Measurements from ENCODE around the gene TWIST2.

The TWIST2 gene

DNA sequence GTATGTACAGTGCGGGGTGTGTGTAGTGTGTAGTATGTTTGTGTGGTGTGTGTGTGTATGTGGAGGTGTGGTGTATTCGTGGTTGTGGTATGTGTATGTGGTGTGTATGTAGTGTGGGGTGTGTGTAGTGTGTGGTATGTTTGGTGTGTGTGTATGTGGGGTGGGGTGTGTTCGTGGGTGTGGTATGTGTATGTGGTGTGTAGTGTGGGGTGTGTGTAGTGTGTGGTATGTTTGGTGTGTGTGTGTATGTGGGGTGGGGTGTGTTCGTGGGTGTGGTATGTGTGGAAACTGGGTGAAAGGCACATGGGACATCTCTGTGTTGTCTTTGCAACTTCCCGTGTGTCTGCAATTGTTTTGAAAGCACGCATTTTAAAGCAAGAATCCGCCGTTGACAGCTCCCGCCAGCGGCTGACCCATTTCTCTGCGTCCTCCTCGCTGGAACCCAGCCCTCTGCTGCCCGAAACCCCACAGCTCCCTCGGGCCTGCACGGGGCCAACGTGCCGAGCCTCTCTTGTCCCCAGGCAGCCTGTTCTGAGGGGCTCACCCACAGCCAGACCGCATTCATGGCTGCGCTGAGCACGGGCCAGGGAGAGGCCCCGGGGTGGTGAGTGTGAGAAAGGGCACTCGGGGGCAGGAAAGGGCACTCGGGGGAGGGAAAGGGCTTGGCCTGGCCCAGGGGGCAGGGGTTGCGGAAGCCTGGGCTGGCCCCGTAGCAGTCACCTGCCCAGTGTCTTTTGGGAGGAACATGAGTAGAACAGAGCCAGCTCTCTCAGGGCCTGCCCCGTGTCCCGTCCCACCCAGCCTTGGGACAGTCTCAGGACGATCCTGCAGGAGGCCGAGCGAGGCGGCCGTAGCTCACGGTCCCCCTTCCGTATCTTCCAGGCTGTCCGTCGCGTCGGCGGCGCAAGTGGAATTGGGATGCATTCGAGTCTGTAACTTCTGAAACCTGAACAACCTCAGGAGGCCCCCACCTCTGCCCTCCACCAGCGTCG is 61.4 kb downstream of the TWIST2 start:
- DNase-seq: no peak

GRCh38 chr2:238910751-238911351 is 63.0 kb downstream of the TWIST2 start:
- no peak for DNase-seq

- no peak for DNase-seq
Measured at GRCh38 chr2:238911376-238912227, 63.7 kb downstream of the TWIST2 start.

DNA sequence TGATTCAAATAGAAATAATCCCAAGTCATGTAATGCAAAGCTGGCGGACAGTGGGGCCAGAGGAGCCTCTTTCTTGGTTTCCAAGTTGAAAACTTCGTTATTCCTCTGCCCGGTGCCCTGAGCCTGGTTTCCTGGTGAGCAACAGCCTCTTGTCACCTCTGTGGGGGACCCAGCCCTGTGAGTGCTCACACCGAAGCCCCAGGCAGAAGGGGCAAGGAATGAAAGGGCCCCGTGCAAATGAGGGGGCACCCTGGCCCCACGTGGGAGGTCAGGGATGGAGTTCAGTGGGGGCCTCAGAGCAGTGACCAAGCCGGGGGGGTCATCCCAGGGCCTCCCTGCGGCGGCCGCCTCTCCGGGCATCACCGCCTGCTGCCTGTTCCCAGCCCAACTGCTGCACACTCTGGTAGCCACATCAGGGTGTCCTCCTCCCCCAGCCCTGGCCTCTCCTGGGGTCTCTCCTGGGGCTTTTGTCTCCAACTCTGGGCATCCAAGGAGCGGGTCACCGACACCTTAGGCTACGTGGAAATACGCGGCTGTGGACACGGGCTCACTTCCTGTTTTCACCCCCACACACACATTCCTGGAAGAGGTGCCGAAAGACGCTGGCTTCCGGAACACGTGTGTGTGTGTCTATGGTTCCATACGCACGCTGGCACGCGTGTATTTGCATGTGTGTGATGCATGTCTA is 64.5 kb downstream of the TWIST2 start:
- no peak for DNase-seq

GRCh38 chr2:238912916-238913875 is 65.3 kb downstream of the TWIST2 start:
- no peak for DNase-seq

- no peak for DNase-seq
Measured at GRCh38 chr2:238913931-238914647, 66.2 kb downstream of the TWIST2 start.

DNA sequence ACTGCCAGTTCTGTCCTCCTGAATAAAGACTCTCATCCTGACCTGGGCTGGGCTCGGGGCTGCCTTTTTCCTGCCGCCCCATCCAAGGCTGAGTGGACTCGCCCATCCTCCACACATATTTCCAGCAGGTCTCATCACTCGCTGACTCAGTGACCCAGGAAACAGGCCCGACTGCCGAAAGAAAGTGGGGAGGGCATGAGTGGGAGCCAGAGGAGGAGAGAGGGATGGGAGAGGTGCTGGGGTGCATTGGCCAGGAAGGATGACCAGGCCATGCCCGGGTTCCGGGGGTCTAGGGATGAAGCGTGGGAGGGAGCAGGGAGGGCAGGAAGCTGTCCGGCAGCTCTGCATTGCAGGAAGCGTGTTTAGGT is 66.7 kb downstream of the TWIST2 start:
- DNase-seq: no peak

DNA sequence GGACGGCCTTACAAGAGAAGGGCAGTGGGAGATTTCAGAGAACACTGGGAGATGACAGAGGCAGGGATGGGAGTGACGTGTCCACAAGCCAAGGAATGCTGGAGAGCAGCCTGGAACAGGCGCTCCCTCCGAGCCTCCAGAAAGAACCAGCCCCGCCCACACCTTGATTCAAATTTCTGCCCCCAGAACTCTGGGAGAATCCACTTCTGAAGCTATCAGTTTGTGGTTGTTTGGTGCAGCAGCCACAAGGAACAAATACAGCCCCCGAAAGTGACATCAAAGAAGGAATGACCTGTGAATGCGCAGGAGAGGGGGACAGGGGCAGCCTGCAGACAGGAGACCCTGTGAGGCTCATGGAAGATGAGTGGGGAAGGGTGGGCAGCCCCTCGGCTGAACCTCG is 67.3 kb downstream of the TWIST2 start:
- DNase-seq: no peak

- DNase-seq: no peak
Measured at GRCh38 chr2:238915596-238915995, 67.7 kb downstream of the TWIST2 start.

DNA sequence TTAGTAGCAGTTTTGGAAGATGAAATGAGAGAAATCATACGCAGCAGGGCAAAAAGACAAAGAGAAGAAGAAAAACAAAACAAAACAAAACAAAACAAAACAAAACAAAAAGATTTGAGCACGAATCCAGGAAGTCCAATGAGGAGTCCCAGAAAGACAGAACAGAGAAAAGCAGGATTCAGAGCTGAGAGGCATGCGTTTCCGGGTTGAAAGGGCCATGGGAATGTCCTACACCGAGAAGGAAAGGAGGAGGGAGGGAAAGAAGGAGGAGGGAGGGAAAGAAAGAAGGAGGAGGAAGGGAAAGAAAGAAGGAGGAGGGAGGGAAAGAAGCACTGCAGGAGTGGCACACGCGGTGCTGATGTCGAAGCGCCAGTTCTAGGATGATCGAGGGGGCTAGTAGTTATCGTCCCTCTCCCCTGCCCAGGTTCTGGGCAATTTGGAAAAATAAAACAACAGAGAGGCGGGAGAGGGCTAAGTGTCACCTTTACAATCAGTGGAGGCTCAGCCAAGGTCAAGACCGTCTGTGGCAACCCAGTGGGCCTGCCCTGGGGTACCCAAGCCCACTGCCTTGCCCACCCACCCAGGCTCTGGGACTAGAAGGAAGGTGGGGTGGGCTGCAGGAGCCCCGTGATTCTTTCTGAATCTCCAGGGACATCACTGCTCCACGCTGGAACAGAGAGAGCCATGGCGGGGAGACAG is 68.4 kb downstream of the TWIST2 start:
- DNase-seq: no peak

DNA sequence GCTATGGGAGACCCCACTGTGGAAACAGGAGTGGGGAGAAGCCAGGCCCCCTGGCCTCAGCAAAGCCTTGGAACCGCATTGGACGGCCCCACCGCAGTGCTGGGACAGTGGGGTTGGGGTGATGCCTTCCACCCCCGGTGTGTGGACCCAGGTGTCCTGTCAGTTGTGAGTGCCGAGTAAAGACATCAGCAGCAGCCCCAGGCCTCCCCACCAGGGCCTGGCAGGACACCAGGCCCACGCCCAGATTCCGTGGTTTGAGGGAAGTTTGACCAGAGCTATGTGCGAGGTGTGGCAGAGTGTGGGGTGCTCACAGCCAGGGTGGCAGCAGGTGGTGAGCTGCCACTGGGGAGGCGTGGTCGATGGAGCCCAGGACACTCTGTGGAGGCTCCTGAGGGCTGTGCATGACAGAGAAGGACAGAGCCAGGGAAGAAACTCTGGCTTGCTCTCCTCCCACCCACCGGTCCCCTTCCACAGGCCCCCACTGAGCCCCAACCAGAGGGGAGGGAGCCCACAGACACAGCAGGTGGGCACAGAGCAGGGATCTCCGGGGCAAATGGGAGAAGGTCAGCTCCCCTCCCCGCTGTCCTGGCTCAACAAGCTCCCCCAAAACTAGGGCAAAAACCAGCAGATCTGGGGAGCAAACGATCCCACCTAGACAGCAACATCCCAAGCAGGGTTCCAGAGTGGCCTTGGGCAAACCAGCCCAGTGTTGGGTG is 69.1 kb downstream of the TWIST2 start:
- DNase-seq: no peak

DNA sequence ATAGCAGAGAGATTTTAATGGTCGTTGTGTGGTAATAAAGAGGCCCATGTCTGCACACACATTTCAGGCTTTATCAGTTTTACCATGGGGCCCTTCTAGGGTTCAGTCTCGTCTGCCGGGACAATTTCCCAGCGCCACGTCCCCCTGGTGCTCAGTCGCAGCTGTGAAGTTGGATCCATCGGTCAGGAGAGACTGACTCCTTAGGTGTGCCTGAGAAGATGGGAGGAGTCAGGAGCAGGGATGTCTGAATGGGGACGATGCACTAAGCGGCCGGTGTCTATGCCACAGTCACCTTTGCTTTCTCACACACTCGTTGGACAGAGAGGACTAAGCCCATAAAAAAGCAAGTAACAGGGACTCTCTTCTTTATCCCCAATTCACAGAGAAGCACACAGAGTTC is 71.4 kb downstream of the TWIST2 start:
- DNase-seq: no peak

GRCh38 chr2:238920053-238920452 is 72.2 kb downstream of the TWIST2 start:
- no peak for DNase-seq

- DNase-seq: no peak
Measured at GRCh38 chr2:238920601-238921001, 72.7 kb downstream of the TWIST2 start.

DNA sequence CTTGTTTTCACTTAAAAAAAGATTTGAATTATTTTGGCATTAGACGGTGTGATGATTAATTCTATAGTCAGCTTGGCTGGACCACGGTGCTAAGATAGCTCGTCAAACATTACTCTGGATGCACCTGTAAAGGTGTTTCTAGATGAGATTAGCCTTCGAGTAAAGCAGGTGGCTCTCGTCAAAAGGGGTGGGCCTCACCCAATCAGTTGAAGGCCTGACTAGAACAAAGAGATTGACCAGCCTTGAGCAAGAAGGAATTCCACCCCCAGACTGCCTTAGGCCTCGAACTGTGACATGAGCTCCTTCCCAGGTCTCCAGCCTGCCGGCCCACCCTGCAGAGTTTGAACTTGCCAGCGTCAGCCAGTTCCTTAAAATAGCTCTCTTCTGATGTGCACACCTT is 73.4 kb downstream of the TWIST2 start:
- DNase-seq: no peak

DNA sequence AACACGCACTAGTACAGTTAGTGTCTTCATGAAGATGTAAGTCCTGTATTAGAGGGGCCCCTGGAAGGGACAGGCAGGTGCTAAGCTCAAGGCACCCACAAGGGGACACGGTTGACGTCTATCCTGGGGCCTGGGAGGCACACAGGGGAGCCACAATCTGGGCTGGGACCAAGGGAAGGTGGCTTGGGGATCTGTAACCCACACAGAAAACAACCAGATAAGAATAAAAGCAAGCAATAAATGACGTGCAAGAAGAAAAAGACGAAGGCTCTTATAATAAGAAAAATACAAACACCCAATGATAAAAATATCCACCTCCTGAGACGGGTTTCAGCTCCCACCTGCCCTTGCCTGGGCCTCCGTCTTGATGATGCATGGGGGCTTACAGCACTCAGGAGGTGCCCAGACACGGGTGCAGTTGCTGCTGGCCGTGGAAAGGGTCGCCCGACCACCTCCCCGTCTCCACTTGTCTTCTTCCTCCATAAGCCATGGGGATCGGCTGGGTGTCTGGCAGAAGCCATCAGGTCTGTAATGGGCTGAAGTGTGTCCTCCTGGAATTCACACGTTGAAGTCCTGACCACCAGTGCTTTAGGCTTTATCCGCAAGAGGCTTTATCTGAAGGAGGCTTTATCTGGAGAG is 73.9 kb downstream of the TWIST2 start:
- no peak for DNase-seq

DNA sequence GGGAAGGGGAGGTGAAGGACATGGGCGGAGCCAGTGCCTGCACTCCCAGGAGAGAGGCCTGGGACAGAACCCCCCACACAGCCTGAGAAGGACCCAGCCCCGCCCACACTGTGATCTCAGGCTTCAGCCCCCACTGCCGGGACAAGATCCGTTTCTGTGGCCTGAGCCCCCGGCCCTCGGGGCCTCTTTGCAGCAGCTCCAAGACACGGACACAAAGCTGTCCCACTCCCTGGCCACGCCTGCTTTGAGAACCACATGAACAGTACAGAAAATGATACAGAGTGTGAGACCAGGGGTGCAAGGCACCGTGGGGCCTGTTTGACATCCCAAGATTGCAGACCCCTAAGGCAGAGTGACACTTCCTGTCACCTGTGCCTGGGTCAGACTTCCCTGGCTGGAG is 74.5 kb downstream of the TWIST2 start:
- no peak for DNase-seq

GRCh38 chr2:238924032-238924431 is 76.1 kb downstream of the TWIST2 start:
- DNase-seq: no peak

GRCh38 chr2:238924796-238925195 is 76.9 kb downstream of the TWIST2 start:
- DNase-seq: no peak

Measured in stimulated activated CD4-positive, alpha-beta T cell treated with anti-CD3 and anti-CD28 coated beads, Interleukin-15, amount 100 ng/mL, for 24 hours (primary cell).